Left ventricle myocardium superior (tissue), 1 donor: ENCODE data around the gene CAMK2B. TPM values are rescaled to one million over a fixed set of nuclear protein-coding genes. Genes with fewer than 3 reads are reported as not detected.

ENCODE experiments used
- ATAC-seq: fragments of 200-7000 bp; cut with Tn5 transposase; one replicate; pipeline ENCODE4 v1.9.1; 2020; ENCODE audit warnings: mild to moderate bottlenecking, moderate library complexity
- DNase-seq: peaks from one replicate; pipeline ENCODE4 v3.0.0-alpha.2; 2020
- intact Hi-C: fragments of 100-400 bp; cut with micrococcal nuclease; formaldehyde crosslinking; loops from one replicate; pipeline ENCODE4 v1.11.0; 2022
- total RNA-seq: library from RNA; stranded (reverse); fragmentation: NEBNext Ultra II Directional; extraction: Animal tissue kit (Norgen Biotek cat#: 25700); gene quantifications from one replicate; pipeline ENCODE4 v1.2.1, GENCODE V29; 2021
- donor health status: DM: no; HTN: yes; CAD: no; lungs with severe emphysema.

The CAMK2B gene
- total RNA-seq, 1 donor from 2014 or later = 98.4 TPM

- ATAC-seq (peak; percentile 2), DNase-seq (peak; percentile 18)
- intact Hi-C loops = no loop called here
Observed at GRCh38 chr7:44313016-44313415, 12.4 kb downstream of the CAMK2B start.

- DNase-seq (peak; percentile 24), ATAC-seq (no peak)
- intact Hi-C loops = no loop called here
Observed at GRCh38 chr7:44311561-44312495, 13.6 kb downstream of the CAMK2B start.

DNA sequence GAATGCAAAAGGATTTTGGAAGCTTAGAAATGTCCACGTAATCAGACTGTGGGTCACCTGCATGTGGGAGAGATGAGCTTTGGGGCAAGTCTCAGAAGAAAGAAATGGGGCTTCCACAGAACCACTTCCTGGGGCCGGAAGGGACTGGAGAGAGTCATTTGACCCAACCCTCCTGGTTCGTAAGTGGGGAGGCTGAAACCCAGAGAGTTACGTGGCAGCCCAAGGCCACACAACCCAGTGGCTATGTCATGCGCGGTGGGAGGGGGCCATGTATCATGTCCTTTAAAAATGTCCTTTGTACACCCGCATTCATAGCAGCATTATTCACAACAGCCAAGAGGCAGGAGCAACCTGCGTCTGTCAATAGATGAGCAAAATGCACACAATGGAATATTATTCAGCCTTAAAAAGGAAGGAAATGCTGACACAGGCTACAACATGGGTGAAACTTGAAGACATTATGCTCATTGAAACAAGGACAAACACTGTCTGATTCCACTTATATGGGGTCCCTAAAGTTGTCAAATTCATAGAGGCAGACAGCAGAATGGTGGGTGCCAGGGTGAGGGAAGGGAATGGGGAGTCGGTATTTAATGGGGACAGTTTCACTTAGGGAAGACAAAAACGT lies 15.1 kb downstream of the CAMK2B start:
- intact Hi-C loops = no loop called here
- DNase-seq (peak; percentile 24), ATAC-seq (no peak)

- intact Hi-C loops = loop anchor here (5.0 kb wide), 1 partner anchor 67 kb away; no protein-coding TSS in a partner anchor
- ATAC-seq (peak; percentile 76), DNase-seq (peak; percentile 88)
Observed at GRCh38 chr7:44309271-44310091, 15.9 kb downstream of the CAMK2B start.

DNA sequence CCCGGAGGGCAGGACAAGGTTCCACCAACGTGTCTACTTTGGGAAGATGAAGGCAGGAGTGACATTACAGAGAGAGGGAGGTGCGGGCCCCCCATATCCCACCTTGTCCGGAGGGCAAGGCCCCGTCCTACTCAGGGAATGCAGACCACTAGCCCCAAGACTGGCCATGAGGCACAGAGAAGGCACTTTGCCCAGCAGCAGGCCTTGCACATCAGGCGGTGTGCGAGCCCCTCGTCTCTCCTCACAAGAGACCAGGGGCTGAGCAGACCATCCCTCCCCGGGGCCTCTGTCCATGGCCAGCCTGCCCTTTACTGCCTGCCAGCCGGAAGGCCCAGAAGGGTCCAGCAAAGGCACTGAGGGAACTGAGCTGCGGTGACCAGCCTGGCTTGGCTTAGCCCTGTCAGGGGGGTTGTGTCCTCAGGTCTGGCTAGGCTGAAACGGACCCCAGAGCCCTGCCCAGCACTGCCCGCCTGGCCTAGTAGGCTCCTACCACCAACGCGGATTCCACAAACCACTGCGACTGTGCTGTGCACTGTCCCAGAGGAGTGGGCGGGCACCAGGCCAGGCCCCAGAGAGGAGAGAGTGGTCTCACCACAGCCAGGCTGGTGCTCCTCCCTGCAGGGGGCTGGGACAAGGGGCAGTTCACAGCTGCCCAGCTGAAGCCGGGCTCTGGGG lies 16.7 kb downstream of the CAMK2B start:
- peak; percentile 45 for ATAC-seq
- peak; percentile 58 for DNase-seq
- intact Hi-C loops = loop anchor here (5.0 kb wide), 1 partner anchor 66 kb away; no protein-coding TSS in a partner anchor

- ATAC-seq (no peak), DNase-seq (peak; percentile 29)
- intact Hi-C loops = loop anchor here (5.0 kb wide), 1 partner anchor 66 kb away; no protein-coding TSS in a partner anchor
Observed at GRCh38 chr7:44307905-44308595, 17.3 kb downstream of the CAMK2B start.

GRCh38 chr7:44307301-44307900 lies 18.0 kb downstream of the CAMK2B start:
- intact Hi-C loops = loop anchor here (5.0 kb wide), 1 partner anchor 65 kb away; no protein-coding TSS in a partner anchor
- ATAC-seq (peak; percentile 74), DNase-seq (peak; percentile 72)

GRCh38 chr7:44306606-44307005 lies 18.8 kb downstream of the CAMK2B start:
- no peak for ATAC-seq

GRCh38 chr7:44305564-44306507 lies 19.6 kb downstream of the CAMK2B start:
- intact Hi-C loops = loop anchor here (5.0 kb wide), 1 partner anchor 64 kb away; no protein-coding TSS in a partner anchor
- peak; percentile 9 for DNase-seq
- no peak for ATAC-seq

More at GRCh38 chr7:44306606-44307005, 18.8 kb downstream of the CAMK2B start:
- DNase-seq = no peak
- intact Hi-C loops = loop anchor here (5.0 kb wide), 1 partner anchor 64 kb away; no protein-coding TSS in a partner anchor

- ATAC-seq (no peak), DNase-seq (no peak)
- intact Hi-C loops = no loop called here
Observed at GRCh38 chr7:44294325-44295069, 30.9 kb downstream of the CAMK2B start.

DNA sequence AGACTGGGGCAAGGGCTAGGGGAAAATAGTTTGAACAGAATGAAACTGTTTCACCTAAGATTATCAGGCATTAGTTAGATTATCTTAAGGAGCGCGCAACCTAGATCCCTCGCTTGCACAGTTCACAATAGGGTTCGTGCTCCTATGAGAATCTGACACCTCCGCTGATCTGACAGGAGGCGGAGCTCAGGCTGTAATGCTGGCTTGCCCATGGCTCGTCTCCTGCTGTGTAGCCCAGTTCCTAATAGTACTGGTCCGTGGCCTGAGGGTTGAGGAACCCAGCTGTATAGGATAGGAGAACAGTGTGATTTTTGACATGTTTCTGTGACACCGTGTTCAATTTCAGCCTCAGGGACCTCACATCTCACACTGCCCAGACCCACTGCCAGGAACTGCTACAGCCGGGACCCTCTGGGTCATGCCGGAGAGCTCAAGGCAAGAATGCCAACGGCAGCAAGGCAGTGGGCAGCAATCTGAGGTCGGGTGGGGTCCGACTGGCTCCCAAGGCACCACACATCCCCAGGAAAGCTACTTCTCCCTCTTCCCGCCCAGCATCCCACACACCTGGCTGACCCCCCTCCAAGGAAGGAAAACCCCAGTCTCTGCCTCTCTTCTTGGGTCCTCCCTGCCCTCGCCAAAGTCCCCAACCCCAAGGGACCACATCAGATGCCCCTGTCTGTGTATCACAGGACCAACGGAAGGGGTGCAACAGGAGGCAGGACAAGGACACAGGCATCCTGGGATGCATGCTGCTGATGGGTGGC lies 31.7 kb downstream of the CAMK2B start:
- peak; percentile 54 for DNase-seq
- peak; percentile 61 for ATAC-seq
- intact Hi-C loops = no loop called here

DNA sequence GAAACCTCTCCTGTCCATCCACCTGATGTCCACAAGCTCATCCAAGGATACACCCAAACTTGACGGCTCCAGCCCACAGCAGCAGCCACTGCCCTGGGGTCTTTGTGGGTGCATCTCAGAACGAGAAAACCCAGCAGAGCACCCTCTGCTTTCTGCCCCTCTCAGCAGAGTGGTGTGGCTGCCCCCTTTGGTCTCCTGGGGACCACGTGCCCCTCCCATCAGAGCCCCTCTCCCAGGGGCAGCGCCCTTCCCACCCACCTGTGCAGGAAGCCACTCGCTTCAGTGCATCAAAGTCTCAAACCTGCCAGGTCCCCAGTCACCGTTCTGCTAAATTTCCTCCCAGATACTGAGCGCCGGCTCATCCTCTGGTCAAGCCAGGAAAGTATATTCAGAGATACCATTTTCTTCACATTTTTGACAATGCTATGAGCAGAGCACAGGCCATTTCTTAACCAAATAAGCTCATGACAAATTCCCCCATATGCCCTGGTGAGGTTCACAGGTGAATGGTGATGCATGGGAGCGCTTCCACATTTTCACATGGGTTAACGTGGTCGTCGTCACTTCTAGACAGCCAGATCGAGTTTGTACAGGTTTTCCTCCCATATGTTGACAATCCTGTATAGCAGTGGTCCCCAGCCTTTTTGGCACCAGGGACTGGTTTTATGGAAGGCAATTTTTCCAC lies 32.4 kb downstream of the CAMK2B start:
- ATAC-seq (no peak), DNase-seq (peak; percentile 22)
- intact Hi-C loops = no loop called here

DNA sequence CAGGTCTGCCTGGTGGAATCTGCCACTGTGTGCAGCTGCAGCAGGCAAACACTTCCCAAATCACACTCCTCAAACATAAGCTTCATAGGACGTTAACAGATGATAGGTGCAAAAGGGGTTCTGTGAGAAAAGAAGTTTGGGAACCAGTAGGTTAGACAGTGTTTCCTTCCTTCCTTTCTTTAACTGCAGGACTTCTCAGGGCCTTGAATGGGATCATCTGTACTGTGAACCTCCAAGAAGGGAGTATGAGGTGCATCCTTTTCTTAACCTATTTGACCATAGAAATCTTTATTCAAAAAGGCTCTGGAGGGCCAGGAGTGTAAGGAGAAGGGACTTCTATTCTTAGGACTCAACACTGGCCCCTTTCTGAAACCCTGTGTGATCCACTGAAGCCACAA lies 33.0 kb downstream of the CAMK2B start:
- intact Hi-C loops = no loop called here
- ATAC-seq (no peak), DNase-seq (no peak)

- DNase-seq (no peak), ATAC-seq (peak; percentile 3)
- intact Hi-C loops = no loop called here
Observed at GRCh38 chr7:44291733-44292419, 33.5 kb downstream of the CAMK2B start.
